DMS53 treated with DMSO at 0.1 percent for 48 hours (cell line): Measurements from ENCODE around the gene HOXD12.

Experiments
- DNase-seq: peaks from one replicate; lab custom pipeline; 2025; ENCODE audit not compliant: unreplicated experiment; lab: John Stamatoyannopoulos, UW

HOXD12 gene

DNA sequence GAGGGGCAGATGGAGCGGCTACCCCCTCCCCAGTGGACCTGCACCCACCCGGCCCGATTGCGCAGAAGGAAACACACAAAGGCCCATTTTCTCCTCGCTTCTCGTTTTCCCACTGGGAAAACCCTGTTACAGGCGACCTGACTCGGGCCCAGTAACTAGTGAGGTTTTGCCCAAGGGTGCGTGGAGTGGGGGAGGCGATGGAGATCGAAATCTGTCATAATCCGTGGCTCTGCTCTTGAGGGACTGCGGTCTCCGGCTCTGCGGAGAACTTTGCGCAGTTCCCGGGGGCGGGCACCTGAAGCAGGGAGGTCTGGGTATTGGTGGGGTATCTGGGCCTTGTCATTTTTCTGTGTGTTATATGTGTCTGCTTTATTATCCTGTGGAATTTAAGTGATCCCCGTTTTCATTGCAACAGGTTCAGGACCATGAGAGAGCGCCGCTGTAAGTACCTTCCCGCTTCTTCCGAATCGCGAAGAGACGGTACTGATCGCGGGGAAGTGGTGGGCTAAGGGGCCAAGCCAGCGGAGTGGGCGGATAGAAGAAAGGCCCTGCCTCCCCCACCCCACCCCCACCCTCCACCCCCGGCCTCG lies 47.7 kb downstream of the HOXD12 start:
- no peak for DNase-seq

DNA sequence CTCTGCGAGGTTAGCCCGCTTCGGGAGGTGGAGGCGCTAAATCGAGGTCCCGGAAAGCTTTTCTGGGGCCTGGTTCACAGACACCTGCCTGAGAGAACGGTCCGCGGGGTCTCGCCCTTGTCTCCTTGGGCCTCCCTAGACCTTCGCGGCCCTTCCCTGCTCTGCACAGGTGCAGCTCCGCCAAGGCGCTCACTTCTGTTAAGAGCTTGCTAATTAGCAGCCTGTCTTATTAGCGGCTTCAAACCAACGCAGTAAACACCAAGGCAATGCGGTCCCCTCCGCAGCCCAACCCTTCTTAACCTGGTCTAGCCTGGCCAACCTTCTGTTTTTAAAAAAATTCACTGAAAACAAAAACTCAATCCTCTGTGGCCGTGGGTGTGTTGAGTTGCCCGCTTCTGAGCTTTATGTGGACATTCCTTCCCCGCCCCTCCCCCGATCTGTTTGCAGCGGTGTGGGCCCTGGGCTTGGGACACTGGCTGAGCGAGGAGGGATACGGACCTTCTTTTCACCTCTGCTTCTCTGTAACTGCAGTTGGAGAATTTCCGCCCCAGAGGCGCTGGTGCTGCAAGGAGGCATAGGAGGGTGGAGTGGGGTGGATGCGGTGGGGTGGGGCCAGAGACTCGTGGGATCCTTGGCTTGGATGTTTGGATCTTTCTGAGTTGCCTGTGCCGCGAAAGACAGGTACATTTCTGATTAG lies 48.4 kb downstream of the HOXD12 start:
- DNase-seq = no peak

DNA sequence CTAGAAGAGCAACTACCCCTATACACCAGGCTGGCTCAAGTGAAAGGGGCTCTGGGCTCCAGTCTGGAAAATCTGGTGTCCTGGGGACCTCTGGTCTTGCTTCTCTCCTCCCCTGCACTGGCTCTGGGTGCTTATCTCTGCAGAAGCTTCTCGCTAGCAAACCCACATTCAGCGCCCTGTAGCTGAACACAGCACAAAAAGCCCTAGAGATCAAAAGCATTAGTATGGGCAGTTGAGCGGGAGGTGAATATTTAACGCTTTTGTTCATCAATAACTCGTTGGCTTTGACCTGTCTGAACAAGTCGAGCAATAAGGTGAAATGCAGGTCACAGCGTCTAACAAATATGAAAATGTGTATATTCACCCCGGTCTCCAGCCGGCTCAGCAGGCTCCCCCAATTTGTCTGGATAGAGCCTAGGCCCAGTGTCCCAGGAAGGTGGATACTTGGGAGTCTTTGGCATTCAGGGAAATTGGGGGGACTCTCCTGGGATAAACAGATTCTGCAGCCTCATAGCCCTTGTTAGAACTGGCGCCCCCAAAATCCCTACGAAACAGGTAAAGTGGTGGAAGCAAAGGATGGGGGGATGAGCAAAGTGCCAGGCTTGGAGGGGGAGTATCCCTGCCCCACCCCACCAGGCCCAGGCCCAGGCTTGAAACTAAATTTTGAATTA lies 49.3 kb downstream of the HOXD12 start:
- DNase-seq = no peak

DNA sequence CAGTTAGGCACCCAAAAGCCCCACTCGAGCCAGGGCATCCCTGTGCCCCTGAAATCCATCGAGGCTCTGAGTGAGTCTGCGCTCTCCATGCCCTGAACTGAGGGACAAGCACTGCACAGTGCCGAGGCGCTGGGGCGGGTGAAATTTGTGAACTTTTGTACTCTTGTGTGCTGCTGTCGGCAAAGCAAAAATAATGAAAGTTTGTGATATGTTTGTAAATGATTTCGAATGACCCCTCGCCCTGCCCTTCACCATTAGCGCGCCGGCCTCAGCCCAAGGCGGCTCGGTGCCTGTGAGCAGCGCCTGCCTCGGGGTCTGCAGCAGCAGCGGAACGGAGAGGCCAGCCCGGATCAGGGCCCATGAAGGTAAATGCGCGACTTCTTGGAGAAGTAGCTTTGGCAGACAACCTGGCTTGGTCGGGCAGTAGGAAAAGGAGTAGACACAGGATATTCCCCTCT lies 49.9 kb downstream of the HOXD12 start:
- DNase-seq = no peak

DNA sequence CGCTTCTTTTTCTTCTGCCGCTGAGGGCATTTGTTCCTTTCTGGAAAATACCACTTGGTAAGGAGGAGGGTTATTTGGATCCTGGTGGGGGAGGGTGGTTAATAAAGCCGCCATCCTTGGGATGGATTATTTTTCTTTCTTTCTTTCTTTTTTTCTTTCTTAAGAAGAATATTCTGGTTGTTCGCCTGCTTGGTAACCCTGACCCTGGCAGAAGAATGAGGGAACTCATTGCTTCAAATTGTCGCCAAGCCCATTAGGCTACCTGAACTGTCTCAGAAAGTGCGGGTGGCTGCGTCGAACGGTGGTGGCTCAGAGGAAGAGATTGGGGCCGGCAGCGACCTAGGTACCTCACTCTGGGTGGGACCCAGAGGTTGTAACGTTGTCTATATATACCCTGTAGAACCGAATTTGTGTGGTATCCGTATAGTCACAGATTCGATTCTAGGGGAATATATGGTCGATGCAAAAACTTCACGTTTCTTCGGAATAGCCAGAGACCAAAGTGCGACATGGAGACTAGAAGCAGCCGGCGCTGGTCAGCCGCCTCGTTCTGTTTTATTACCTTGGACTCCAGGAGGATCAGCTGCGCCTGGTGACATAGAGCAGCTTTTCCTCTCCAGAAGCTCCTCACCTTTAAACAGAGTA lies 50.5 kb downstream of the HOXD12 start:
- no peak for DNase-seq

DNA sequence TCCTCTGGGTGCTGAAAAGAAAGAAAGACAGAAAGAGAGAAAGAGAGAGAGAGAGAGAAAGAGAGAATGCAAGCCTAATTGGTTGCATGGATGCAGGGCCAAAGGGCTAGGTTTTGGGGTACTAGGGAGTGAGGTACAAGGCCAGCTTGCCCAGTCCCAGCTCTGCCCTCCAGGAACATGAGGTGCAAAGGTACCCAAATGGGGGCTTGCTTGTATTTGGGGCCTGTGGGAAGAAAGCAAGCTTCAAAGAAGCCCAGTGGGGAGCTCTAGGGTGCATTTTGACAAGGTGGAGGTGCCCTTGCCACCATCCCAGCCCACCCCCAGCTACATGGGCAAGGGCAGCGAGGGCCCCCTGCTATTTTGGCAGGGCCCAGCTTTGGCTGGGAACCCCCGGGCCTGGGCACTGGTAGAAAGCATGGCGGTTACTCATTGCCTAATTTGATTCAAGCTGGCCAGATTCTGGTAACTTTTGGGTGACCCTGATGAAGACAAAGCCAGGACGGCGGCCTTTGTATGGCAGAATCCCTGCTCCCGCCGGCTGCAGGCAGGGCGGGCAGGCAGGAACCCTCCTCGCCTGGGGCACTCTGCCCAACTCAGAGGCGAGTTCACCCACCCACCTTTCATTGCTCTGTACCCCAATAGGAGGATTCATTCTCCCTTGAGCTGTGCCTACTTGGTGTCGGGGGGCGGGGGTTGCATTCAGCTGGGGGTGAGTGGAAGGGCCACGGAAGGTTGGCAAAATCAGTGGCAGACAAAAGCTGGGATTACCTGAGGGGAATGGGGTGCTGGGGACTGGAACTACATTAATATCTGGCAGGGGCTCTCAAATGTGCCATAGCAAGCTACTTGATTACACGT lies 51.2 kb downstream of the HOXD12 start:
- DNase-seq = no peak

DNA sequence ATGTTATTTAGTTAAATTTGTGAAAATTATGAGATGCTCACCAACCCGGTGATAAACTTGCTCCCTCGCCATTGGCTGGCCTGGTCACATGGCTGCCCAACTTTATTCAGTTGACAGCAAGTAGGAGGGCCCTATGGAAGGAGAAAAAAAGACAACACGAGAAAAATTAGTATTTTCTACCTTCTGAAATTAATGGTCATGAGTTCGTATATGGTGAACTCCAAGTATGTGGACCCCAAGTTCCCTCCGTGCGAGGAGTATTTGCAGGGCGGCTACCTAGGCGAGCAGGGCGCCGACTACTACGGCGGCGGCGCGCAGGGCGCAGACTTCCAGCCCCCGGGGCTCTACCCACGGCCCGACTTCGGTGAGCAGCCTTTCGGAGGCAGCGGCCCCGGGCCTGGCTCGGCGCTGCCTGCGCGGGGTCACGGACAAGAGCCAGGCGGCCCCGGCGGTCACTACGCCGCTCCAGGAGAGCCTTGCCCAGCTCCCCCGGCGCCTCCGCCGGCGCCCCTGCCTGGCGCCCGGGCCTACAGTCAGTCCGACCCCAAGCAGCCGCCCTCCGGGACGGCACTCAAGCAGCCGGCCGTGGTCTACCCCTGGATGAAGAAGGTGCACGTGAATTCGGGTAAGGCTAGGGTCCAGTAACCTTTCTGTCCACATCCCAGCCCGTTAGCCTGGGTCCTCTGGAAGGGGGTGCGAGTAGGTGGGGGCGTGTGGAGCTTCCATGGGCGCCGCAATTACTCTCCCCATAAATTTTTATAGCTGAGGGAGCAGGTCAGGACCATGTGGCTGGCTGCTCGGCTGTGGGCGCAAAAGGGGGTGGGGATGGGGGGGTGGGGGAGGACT lies 52.1 kb downstream of the HOXD12 start, which contains the start of gene HOXD4:
HOXD4 (plus strand) TSS at position 109 of the 846 bp plus-strand sequence; CDS start at position 193, 84 bp downstream.
- no peak for DNase-seq
